Measurements from ENCODE around the gene SYNJ1.

DNA sequence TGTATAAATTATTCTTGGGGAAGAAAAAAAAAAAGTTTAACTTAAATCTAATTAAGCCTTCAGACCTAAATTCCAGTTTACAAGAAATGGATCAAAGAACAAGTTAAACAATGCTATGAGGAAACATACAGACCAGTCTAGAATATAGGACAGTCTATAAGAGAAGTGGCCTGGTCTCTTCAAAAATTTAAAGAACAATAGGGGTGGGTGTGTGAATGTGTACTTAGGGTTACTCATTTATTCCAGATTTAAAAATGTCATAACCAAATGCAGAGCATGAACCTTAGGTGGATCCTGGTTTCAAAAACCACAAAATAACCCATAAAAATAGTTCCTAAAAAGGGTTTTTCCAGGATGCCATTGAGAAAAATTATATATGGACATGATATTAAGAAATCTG, 21.8 kb upstream of the SYNJ1 start:
- TF ChIP-seq, protein P1, sequence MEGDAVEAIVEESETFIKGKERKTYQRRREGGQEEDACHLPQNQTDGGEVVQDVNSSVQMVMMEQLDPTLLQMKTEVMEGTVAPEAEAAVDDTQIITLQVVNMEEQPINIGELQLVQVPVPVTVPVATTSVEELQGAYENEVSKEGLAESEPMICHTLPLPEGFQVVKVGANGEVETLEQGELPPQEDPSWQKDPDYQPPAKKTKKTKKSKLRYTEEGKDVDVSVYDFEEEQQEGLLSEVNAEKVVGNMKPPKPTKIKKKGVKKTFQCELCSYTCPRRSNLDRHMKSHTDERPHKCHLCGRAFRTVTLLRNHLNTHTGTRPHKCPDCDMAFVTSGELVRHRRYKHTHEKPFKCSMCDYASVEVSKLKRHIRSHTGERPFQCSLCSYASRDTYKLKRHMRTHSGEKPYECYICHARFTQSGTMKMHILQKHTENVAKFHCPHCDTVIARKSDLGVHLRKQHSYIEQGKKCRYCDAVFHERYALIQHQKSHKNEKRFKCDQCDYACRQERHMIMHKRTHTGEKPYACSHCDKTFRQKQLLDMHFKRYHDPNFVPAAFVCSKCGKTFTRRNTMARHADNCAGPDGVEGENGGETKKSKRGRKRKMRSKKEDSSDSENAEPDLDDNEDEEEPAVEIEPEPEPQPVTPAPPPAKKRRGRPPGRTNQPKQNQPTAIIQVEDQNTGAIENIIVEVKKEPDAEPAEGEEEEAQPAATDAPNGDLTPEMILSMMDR (conservative IDR thresholded peaks at IDR 0.05), result no peak
- TF ChIP-seq ZFX (IDR thresholded peaks at IDR 0.05), result no peak

Measured in C4-2B (cell line).